Measurements from ENCODE around the gene CPA1.
"Not testable (repeated sequence)": the region's sequence is repeated elsewhere in the genome, so short reads cannot be mapped to it uniquely, and the experiment has no call there.

Gene CPA1

DNA sequence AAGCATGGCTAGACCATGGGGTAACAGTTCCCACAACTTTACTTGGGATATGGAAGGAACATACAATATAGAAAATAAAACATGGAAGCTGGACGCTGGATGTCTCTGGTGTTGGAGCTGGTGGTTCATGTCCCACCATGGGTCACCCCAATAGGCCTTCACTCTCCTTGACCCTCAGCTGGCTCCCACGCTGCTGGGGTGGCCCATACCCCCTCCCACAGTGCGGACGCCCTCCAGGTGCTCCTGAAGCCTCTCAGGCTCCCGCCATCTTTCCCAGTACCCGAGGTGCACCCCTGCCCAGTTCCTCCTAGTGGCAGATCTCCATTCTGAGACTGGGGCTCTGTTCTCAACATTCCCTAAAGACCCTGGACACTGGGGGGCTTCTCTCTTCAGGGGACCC is 5.8 kb upstream of the CPA1 start:
- no peak for DNase-seq (ENCODE audit: low read depth)

DNA sequence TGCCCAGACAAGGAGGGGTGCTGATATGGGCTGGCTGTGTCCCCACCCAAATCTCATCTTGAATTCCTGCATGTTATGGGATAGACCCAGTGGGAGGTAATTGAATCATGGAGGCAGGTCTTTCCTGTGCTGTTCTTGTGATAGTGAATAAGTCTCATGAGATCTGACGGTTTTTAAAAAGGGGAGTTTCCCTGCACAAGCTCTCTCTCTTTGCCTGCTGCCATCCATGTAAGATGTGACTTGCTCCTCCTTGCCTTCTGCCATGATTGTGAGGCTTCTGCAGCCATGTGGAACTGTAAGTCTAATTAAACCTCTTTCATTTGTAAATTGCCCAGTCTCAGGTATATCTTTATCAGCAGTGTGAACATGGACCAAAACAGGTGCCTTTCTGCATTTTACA is 3.8 kb upstream of the CPA1 start:
- not testable (repeated sequence) for DNase-seq (ENCODE audit: low read depth)

DNA sequence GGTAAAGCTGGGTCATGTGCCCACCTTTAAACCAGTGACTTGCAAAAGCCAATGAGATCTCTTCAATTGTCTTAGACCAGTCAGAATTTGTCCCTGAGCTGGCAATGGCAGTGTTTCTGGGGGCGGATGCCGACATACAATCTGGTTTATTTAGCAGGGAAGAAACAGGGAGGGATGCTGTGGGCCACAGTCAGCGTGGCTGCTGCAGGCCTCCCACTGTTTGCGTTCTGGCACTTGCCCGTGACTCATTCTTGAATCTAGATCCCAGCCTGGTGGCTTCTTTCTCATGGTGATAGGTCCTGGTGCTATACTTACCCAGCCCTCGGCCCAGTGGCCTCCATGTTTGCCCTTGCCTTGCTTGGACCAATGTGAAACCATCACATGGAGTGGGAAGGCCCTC is 3.1 kb upstream of the CPA1 start:
- no peak for DNase-seq (ENCODE audit: low read depth)

DNA sequence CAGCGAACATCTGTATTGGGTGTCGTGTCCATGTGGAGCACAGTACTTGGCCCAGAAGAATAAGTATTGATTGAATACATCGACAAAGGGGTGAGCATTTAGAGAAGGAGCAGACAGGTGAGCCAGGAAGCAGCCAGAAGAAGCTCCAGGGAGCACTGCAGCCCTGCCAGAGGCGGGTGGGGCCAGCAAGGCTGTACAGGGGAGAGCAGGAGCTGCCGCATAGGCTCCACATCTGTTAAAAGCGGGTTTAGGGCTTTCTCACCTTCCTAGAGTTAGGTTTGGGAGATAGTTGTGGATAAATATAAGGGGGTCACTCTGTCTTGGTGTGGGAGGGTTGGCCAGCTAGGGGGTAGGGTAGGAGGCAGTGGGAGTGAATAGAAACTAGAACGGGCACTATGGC is 1.3 kb upstream of the CPA1 start:
- DNase-seq (ENCODE audit: low read depth) = no peak

DNA sequence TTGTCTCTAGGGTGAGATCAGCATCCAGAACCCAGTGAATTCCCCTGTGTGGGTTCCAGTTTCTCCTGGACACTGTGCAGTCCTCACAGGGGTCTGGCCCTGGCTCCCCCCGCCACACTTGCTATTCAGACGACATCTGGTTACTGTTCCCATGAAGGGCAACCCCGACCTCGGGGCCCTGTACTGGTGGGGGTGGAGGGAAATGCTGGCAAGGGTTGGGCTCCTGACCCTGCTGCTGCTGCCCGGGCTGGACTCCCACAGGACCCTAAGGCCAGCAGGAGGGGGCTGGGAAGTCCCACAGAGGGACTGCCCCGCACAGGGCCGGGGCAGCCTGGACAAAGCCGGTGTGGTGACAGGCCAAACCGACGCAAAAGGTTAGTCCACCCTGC is 768 bp upstream of the CPA1 start:
- DNase-seq (ENCODE audit: low read depth) = no peak

DNA sequence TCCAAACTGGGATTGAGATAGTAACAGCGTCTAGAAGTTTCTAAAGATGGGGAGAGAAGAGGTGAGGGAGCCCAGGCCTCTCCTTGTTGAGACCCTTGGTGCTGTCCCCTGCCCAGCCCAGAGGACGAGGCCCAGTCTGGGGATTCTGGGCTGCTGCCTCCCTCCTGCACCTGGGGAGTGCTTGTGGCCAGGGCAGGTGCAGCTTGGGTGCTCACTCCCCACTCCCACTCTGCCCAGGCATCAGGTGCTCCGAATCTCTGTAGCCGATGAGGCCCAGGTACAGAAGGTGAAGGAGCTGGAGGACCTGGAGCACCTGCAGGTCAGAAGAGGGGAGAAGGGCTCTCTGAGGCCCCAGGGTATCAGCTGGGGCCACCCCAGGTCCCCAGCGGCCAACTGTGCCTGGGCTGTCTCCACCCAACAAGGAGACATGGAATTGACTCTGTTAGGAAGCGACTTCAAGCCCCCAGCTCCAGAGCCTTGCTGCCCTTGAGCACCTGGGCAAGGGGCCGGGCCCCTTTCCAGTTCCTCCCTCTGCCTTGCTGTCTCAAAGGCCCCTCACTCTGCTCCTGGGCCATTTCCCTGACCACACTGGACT is 664 bp downstream of the CPA1 start:
- no peak for DNase-seq (ENCODE audit: low read depth)

DNA sequence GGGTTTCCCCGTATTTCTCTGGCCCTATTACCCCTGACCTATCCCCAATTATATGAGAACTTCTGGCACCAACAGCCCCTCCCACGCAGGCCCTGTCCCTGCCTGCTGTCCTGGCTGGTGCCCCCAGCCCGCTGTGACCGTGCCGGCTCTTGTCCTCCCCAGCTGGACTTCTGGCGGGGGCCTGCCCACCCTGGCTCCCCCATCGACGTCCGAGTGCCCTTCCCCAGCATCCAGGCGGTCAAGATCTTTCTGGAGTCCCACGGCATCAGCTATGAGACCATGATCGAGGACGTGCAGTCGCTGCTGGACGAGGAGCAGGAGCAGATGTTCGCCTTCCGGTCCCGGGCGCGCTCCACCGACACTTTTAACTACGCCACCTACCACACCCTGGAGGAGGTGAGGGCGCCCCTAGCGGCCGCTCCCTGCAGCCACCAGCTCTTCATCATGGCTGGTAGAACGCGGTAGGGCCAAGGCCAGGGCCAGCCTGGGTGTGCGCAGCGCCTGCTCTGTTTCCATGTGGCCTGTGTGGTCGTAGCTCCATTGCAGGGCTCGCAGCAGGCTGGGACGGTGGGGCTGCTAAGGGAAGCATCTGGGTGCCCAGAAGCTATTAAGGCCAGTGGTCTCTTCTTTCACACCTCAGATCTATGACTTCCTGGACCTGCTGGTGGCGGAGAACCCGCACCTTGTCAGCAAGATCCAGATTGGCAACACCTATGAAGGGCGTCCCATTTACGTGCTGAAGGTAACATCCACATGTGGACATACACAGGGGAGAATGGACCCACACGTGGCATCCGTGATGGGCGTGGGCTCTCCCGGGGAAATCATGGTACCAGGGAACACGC is 1.4 kb downstream of the CPA1 start:
- DNase-seq (ENCODE audit: low read depth) = no peak

DNA sequence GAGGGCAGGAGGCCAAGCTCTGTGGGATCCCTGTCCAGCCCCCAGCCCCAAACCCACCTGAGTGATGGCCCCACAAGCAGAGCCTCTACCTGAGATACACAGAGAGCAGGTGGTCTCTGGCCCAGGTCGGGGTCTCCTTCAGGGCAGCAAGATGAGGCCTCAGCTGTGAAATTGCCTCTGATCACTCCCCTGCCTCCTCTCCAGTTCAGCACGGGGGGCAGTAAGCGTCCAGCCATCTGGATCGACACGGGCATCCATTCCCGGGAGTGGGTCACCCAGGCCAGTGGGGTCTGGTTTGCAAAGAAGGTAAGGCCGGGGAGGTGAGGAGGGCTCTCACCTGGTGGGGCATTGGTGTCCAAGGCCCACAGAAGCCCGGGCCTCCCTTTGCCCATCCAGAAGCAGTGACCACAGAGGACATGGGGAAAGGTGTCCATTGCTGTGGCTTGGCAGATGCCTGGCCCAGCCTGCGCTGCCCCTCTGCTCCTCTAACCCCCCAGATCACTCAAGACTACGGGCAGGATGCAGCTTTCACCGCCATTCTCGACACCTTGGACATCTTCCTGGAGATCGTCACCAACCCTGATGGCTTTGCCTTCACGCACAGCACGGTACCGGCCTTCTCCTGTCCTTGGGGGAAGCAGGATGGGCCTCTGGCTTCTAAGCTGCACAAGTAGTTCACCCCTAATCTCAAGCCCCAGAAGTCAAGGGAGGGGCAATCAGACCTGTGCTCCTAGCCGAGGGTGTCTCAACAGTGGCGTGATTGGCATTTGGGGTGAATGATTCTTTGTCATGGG is 3.1 kb downstream of the CPA1 start:
- no peak for DNase-seq (ENCODE audit: low read depth)

DNA sequence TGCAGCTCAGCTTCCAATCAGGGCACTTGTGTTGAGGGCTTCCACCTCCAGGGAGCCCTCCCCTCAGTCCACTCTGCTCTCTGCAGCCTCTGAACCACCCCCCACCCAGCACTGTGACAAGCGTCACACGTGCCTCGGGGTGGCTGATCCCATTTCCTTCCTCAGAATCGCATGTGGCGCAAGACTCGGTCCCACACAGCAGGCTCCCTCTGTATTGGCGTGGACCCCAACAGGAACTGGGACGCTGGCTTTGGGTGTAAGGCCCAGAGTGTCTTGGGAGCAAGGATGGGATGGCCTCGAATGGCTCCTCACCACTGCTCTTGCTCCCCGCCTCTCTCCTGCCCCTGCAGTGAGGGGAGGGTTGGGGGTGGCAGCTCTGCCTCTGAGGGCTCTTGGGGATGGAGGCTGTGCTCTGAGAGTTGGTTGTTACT is 4.1 kb downstream of the CPA1 start:
- DNase-seq (ENCODE audit: low read depth) = no peak

DNA sequence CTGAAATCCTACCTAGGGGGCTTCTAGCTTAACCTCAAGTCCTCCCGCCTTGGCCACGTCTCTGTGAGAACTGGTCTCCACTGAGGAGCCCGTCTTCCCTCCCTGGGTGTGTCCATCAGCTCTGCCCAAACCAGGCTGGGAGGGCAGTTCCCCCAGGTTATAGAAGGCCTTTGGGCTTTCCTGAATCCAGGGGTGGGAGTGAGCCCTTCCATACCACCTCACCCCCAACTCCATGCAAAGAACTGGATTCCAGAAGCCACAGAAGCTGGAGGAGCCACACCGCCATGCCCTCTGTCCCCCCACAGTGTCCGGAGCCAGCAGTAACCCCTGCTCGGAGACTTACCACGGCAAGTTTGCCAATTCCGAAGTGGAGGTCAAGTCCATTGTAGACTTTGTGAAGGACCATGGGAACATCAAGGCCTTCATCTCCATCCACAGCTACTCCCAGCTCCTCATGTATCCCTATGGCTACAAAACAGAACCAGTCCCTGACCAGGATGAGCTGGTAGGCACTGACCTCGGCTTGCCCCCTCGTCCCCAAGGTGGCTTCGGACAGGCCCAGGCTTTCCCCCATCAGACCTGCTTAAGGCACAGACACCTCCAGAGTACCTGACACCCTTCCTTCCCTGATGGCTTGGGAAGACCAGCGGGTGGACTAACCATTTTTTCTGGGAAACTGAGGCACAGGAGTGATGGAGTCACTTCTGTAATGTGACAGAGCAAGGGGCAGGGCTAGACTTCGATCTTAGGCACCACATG is 4.7 kb downstream of the CPA1 start:
- no peak for DNase-seq (ENCODE audit: low read depth)

DNA sequence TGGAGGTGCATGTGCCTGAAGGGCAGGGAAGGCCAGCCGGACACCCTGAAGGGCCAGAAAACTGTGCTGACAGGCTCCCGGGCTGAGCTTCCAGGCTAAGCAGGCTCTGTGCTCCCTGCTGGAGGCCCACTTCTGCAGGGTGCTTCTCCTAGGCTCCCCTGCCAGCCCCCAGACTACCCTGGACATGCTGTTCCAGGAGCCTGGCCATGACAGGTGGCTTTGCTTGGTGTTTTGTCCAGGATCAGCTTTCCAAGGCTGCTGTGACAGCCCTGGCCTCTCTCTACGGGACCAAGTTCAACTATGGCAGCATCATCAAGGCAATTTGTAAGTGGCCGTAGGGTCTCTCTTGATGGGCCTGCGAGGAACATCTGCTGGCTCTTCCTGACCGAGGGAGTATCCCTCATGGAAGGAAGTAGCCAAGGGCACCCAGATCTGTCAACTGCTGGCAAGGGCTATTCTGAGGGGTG is 5.3 kb downstream of the CPA1 start:
- no peak for DNase-seq (ENCODE audit: low read depth)

DNA sequence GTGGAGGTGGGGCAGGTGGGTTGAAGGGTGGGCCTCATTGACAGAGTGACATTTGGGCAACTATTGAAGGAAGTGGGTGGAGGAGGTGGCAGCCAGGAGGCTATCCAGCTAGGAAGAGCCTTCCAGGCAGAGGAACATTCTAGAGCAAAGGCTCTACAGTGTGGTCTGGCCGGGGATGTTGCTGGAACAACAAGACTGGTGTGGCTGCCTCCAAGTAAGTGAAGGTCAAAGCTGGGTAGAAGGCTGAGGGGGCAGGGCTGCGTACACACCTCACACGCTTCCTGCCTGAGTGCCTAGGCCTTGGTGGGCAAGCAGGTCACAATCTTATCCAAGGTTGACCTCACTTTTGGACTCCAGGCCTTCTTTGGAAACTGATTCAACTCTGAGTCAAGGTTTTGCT is 6.6 kb downstream of the CPA1 start:
- no peak for DNase-seq (ENCODE audit: low read depth)

DNA sequence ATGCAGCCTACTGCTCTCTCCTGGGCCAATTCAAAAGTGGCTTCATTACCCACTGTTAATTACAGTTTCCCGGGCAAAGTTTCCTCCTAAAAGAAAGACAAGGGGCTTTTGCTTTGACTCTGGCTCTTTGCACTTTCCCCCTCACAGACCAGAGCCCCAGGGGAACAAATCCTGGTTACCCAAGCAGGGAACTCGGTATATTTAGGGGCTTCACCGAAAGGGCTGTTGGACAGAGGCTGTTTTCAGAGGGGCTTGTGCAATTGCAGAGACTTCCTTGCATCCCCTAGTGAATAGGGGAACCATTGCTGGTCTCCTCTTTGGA is 7.0 kb downstream of the CPA1 start:
- no peak for DNase-seq (ENCODE audit: low read depth)

DNA sequence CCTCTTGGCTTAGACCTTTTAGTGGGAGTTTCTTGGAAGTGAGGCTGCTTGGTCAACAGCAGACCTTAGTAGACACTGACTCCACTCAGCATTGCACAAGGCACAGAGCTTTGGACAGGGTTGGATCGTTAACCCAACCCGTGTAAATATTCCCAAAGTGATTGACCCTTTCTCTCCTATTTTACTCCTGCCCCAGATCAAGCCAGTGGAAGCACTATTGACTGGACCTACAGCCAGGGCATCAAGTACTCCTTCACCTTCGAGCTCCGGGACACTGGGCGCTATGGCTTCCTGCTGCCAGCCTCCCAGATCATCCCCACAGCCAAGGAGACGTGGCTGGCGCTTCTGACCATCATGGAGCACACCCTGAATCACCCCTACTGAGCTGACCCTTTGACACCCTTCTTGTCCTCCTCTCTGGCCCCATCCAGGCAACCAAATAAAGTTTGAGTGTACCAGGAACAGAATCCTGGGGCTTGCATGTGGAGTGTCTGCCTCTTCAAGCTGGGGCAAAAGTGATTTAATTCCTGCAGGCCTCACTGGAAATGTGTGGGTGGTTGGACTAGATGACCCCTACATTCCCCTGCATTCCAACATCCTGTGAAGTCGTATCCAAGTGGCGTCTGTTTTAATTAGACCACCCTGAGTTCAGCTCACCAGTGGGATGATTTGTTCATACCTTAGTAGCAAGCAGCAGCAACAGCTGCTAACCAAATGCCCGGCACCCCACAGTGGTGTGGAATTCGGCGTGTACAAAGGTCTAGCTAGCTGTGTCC is 7.5 kb downstream of the CPA1 start:
- no peak for DNase-seq (ENCODE audit: low read depth)

DNA sequence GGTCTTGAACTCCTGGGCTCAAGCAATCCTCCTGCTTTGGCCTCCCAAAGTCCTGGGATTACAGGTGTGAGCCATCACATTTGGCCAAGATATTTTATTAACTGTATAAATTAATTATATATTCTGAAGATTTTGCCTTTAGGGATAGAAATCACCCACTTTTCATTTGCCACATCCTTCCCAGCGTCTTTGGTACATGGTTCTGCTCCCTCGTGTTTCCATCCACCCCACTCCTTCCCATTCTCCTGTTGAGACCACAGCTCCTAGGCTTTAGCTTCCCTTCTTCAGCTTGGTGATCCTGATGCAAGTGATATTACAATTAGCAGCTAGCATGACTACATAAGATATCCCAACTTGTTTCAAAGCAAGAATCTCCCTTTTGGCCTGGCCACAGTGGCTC is 8.4 kb downstream of the CPA1 start:
- no peak for DNase-seq (ENCODE audit: low read depth)

DNA sequence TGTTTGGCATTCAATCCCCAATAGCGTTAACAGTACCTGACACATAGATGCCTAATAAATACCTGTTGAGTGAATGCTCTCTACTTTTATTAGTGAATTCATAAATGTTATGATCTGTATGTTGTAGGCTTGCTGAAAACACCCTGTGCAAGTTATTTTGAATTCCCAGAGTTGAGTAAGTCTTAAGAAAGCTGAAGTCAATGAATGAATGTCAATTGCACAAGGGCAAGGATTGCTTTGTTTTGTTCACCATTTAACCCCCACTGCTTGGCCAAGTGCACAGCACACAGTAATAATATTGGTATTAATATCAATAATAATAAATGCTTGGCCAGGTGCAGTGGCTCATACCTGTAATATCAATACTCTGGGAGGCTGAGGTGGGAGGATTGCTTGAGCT is 10.2 kb downstream of the CPA1 start:
- no peak for DNase-seq (ENCODE audit: low read depth)

DNA sequence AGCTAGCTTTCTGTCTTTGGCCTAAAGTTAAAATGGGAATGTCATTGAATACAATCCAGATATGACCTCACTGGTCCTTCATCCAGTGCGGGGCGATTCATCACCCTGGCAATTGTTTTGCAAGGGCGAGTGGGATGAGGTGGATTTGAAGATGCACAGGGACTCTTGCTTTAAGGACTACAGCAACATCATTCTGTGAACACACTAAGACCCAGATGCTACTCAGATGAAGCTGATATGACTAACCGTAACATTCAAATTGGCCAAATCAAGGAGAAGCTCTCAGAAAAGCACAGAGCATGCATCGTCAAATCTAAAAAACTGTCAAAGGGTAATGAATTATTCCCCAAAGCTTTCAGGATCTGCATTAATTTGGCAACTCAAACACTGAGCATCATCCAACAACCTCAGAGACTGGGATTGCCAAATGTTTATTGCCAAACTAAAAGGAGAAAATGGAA is 12.8 kb downstream of the CPA1 start:
- no peak for DNase-seq (ENCODE audit: low read depth)

DNA sequence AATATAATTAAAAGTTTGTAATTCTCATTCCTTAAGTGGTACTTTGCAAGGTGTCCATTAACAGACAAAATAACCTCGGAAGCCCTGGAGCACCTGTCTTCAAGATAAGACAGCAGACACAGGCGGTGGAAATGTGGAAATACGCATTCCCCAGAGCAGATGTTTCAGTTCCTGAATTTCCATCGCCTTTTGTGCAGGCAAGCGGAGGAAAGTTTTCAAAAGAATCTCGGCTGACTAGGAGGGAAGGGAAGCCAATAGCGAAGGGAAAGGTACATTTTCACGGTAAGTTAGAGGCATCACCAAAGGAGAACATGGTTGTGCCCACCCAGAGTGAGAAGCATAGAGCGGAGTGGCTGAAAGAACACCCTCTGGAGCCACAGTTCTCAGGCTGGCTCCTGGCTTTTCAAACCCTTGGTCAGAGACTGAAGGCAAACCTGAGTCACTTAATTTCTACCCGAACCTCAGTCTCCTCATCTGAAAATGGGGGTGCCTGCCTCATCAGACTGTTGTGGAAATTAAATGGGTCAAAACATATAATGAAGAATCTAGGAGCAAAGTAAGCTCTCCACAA is 13.6 kb downstream of the CPA1 start:
- no peak for DNase-seq (ENCODE audit: low read depth)

DNA sequence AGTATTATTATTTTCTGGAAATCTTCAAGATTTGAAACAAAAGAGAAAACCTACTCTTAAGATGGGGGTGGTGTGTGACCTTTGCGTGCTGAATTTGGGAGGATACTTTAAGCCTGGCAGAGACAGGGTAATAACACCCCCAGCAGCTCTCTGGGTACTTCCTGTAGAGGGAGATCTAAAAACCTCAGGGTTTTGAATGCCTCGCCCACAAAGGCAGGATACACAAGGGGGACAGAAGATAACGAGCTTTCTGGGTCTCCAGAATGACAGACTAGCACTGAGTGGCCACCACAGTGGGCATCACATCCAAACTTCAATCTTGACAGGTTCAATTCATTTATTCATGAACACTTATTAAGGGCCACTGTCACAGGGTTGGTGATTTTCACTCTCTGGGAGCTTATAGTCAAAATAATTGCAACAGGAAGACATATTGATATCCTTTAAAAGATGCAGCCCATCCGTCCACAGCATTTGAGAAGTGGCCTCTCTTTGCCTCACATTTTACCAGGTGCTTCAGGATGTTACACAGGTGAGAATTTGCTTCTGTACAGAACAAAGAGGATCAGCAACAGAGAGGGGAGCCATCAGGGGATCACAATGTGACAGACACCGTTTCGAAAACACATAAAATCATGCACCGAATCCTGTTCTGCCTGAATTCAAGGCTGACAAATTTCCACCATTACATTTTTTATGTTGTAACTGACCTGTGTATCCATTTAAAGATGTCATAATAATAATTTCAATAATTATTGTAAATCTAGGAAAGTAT is 14.3 kb downstream of the CPA1 start:
- DNase-seq (ENCODE audit: low read depth) = peak; percentile 91

DNA sequence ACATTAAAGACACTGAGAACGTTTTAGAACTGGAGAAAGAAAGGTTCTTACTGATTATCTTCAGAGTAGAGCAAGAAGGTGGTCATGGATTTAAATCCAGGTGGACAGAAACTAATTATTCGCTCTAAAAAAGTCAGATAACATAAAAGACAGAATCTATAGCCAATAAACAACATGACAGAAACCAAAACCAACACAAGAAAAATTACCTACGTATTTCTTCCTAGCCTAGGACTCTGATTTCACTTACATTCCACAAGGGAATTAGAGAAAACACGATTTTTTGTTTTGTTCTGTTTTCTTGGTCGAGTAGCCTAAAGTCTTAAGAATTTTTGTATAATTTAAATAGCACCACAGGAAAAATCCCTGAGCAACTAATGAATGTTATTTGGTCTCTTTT is 15.1 kb downstream of the CPA1 start:
- no peak for DNase-seq (ENCODE audit: low read depth)
